ENCODE data around the gene CEBPE.
A peak's percentile ranks its signal among the peaks of the same experiment; 100 is the strongest.

Gene CEBPE

GRCh38 chr14:23101213-23101970 lies 17.7 kb downstream of the CEBPE start:
- DNase-seq = no peak
- no peak overlapping the region for H3K4me3 ChIP-seq (ENCODE audit: control insufficient read depth in 1 of 7, extremely low read depth in 1 of 7, insufficient read depth in 4 of 7, low read depth in 2 of 7, low read length in 6 of 7)
- no peaks in the 10 kb centered on the region for H3K9me3 ChIP-seq (ENCODE audit: control extremely low read depth in 1 of 5, control insufficient read depth in 4 of 5, insufficient read depth in 2 of 5, low read depth in 1 of 5, low read length in 4 of 5)
- H3K27ac ChIP-seq (ENCODE audit: insufficient read depth in 1 of 2, low read depth in 1 of 2, low read length in 2 of 2, poor library complexity in 1 of 2, severe bottlenecking in 2 of 2) = no peak overlapping the region
- peaks cover 2 to 11% (median 8%) of the 10 kb centered on the region in 4 experiments for H3K4me1 ChIP-seq (ENCODE audit: control extremely low read depth in 1 of 4, control insufficient read depth in 4 of 4, insufficient read depth in 4 of 4, low read length in 3 of 4)
- H3K27me3 ChIP-seq (replicated peaks in 2 of 5; ENCODE audit: control insufficient read depth in 4 of 5, insufficient read depth in 5 of 5, low read length in 4 of 5) = peaks cover 0 to 3% (median 0%) of the 10 kb centered on the region in 5 experiments
- 85% methylated on average over 2 of the region's 6 CpGs for WGBS (ENCODE audit: insufficient coverage)
- CTCF ChIA-PET = interaction anchor here (1.0 to 3.8 kb wide), 11 partner anchors 9 to 116 kb away, joined by 3 to 26 read pairs (median 4); partner anchors contain the start of gene CEBPE
- H3K36me3 ChIP-seq (ENCODE audit: control insufficient read depth in 4 of 4, insufficient read depth in 4 of 4, low read length in 3 of 4) = peaks cover 3 to 20% (median 10%) of the 10 kb centered on the region in 4 experiments
- POLR2A ChIA-PET = no interaction called here

- POLR2A ChIA-PET = no interaction called here
- DNase-seq = no peak
- CTCF ChIA-PET = interaction anchor here (0.7 to 3.8 kb wide), 10 partner anchors 10 to 88 kb away, joined by 3 to 26 read pairs (median 9); partner anchors contain the start of gene CEBPE
Observed at GRCh38 chr14:23099212-23099861, 19.7 kb downstream of the CEBPE start.

GRCh38 chr14:23097786-23098185 lies 21.3 kb downstream of the CEBPE start:
- WGBS (ENCODE audit: insufficient coverage) = 83% methylated on average over 7 of the region's 7 CpGs
- POLR2A ChIA-PET = no interaction called here
- Histone ChIP-seq H3K9me3 (ENCODE audit: control extremely low read depth in 1 of 5, control insufficient read depth in 4 of 5, insufficient read depth in 2 of 5, low read depth in 1 of 5, low read length in 4 of 5) (no peaks in the 10 kb centered on the region), H3K27me3 (replicated peaks in 2 of 5; ENCODE audit: control insufficient read depth in 4 of 5, insufficient read depth in 5 of 5, low read length in 4 of 5) (no peaks in the 10 kb centered on the region), H3K36me3 (ENCODE audit: control insufficient read depth in 4 of 4, insufficient read depth in 4 of 4, low read length in 3 of 4) (peaks cover 3 to 27% (median 13%) of the 10 kb centered on the region in 4 experiments), H3K4me3 (ENCODE audit: control insufficient read depth in 1 of 7, extremely low read depth in 1 of 7, insufficient read depth in 4 of 7, low read depth in 2 of 7, low read length in 6 of 7) (no peak overlapping the region), H3K4me1 (ENCODE audit: control extremely low read depth in 1 of 4, control insufficient read depth in 4 of 4, insufficient read depth in 4 of 4, low read length in 3 of 4) (peaks cover 15 to 29% (median 20%) of the 10 kb centered on the region in 4 experiments), H3K27ac (ENCODE audit: insufficient read depth in 1 of 2, low read depth in 1 of 2, low read length in 2 of 2, poor library complexity in 1 of 2, severe bottlenecking in 2 of 2) (no peak overlapping the region)
- CTCF ChIA-PET = interaction anchor here (1.1 to 2.1 kb wide), 7 partner anchors 11 to 36 kb away, joined by 3 to 10 read pairs (median 6); no protein-coding TSS in a partner anchor
- peak in 2 of 3 donors; percentile 65 to 78 for DNase-seq

More at GRCh38 chr14:23099212-23099861, 19.7 kb downstream of the CEBPE start:
- WGBS (ENCODE audit: insufficient coverage) = 94% methylated on average over 10 of the region's 10 CpGs
- peaks cover 6 to 14% (median 9%) of the 10 kb centered on the region in 4 experiments for H3K4me1 ChIP-seq (ENCODE audit: control extremely low read depth in 1 of 4, control insufficient read depth in 4 of 4, insufficient read depth in 4 of 4, low read length in 3 of 4)
- H3K36me3 ChIP-seq (ENCODE audit: control insufficient read depth in 4 of 4, insufficient read depth in 4 of 4, low read length in 3 of 4) = peaks cover 3 to 20% (median 10%) of the 10 kb centered on the region in 4 experiments
- no peaks in the 10 kb centered on the region for H3K9me3 ChIP-seq (ENCODE audit: control extremely low read depth in 1 of 5, control insufficient read depth in 4 of 5, insufficient read depth in 2 of 5, low read depth in 1 of 5, low read length in 4 of 5)
- no peak overlapping the region for H3K27ac ChIP-seq (ENCODE audit: insufficient read depth in 1 of 2, low read depth in 1 of 2, low read length in 2 of 2, poor library complexity in 1 of 2, severe bottlenecking in 2 of 2)
- H3K4me3 ChIP-seq (ENCODE audit: control insufficient read depth in 1 of 7, extremely low read depth in 1 of 7, insufficient read depth in 4 of 7, low read depth in 2 of 7, low read length in 6 of 7) = no peak overlapping the region
- H3K27me3 ChIP-seq (replicated peaks in 2 of 5; ENCODE audit: control insufficient read depth in 4 of 5, insufficient read depth in 5 of 5, low read length in 4 of 5) = no peaks in the 10 kb centered on the region

- Histone ChIP-seq H3K27ac (ENCODE audit: insufficient read depth in 1 of 2, low read depth in 1 of 2, low read length in 2 of 2, poor library complexity in 1 of 2, severe bottlenecking in 2 of 2) (peak within 1 kb of the TSS; percentile 98 to 99), H3K4me3 (ENCODE audit: control insufficient read depth in 1 of 7, extremely low read depth in 1 of 7, insufficient read depth in 4 of 7, low read depth in 2 of 7, low read length in 6 of 7) (peak within 1 kb of the TSS; percentile 85 to 100 (median 96)), H3K36me3 (ENCODE audit: control insufficient read depth in 4 of 4, insufficient read depth in 4 of 4, low read length in 3 of 4) (peaks cover 5 to 45% (median 27%) of the 10 kb centered on the region in 4 experiments), H3K27me3 (replicated peaks in 2 of 5; ENCODE audit: control insufficient read depth in 4 of 5, insufficient read depth in 5 of 5, low read length in 4 of 5) (no peaks in the 10 kb centered on the region), H3K4me1 (ENCODE audit: control extremely low read depth in 1 of 4, control insufficient read depth in 4 of 4, insufficient read depth in 4 of 4, low read length in 3 of 4) (peaks cover 15 to 33% (median 20%) of the 10 kb centered on the region in 4 experiments), H3K9me3 (ENCODE audit: control extremely low read depth in 1 of 5, control insufficient read depth in 4 of 5, insufficient read depth in 2 of 5, low read depth in 1 of 5, low read length in 4 of 5) (no peaks in the 10 kb centered on the region)
- under 1% methylated on average over 41 of the region's 46 CpGs for WGBS (ENCODE audit: insufficient coverage)
- POLR2A ChIA-PET = interaction anchor here (0.6 to 2.4 kb wide), 10 partner anchors 10 to 159 kb away, joined by 3 to 16 read pairs (median 4); no protein-coding TSS in a partner anchor
- CTCF ChIA-PET = interaction anchor here (0.6 to 3.5 kb wide), 16 partner anchors 10 to 197 kb away, joined by 3 to 34 read pairs (median 8); partner anchors contain the start of genes CDH24 and CEBPE
- peak; percentile 100 for DNase-seq
Observed at GRCh38 chr14:23095196-23096108, 23.6 kb downstream of the CEBPE start, which contains the start of gene C14orf119. C14orf119 (plus strand) TSS chr14:23095505; CDS start chr14:23097659, 2,154 bp downstream.

GRCh38 chr14:23094666-23095195 lies 24.3 kb downstream of the CEBPE start, which contains the start of gene ACIN1:
ACIN1 (minus strand) TSS chr14:23095136; CDS start chr14:23095112, 24 bp downstream.
- POLR2A ChIA-PET = interaction anchor here (0.6 to 2.4 kb wide), 10 partner anchors 9 to 159 kb away, joined by 3 to 16 read pairs (median 4); no protein-coding TSS in a partner anchor
- H3K27ac ChIP-seq (ENCODE audit: insufficient read depth in 1 of 2, low read depth in 1 of 2, low read length in 2 of 2, poor library complexity in 1 of 2, severe bottlenecking in 2 of 2) = peak within 1 kb of the TSS; percentile 98 to 99
- peaks cover 10 to 52% (median 34%) of the 10 kb centered on the region in 4 experiments for H3K36me3 ChIP-seq (ENCODE audit: control insufficient read depth in 4 of 4, insufficient read depth in 4 of 4, low read length in 3 of 4)
- peak within 1 kb of the TSS; percentile 85 to 100 (median 96) for H3K4me3 ChIP-seq (ENCODE audit: control insufficient read depth in 1 of 7, extremely low read depth in 1 of 7, insufficient read depth in 4 of 7, low read depth in 2 of 7, low read length in 6 of 7)
- WGBS (ENCODE audit: insufficient coverage) = 0% methylated on average over 55 of the region's 55 CpGs
- CTCF ChIA-PET = interaction anchor here (0.6 to 3.5 kb wide), 16 partner anchors 9 to 198 kb away, joined by 3 to 34 read pairs (median 8); partner anchors contain the start of genes CDH24 and CEBPE
- no peaks in the 10 kb centered on the region for H3K9me3 ChIP-seq (ENCODE audit: control extremely low read depth in 1 of 5, control insufficient read depth in 4 of 5, insufficient read depth in 2 of 5, low read depth in 1 of 5, low read length in 4 of 5)
- H3K4me1 ChIP-seq (ENCODE audit: control extremely low read depth in 1 of 4, control insufficient read depth in 4 of 4, insufficient read depth in 4 of 4, low read length in 3 of 4) = peaks cover 15 to 33% (median 20%) of the 10 kb centered on the region in 4 experiments
- DNase-seq = peak in 2 of 3 donors; percentile 97 to 98
- no peaks in the 10 kb centered on the region for H3K27me3 ChIP-seq (replicated peaks in 2 of 5; ENCODE audit: control insufficient read depth in 4 of 5, insufficient read depth in 5 of 5, low read length in 4 of 5)
